Bronchial smooth muscle cell (primary cell): ENCODE data around the gene MITF. TPM values are rescaled to one million over a fixed set of nuclear protein-coding genes. Genes with fewer than 3 reads are reported as not detected.

ENCODE experiments used
- total RNA-seq: library from RNA; depleted of rRNA; stranded (reverse); fragments of >200 nt; gene quantifications from 2 replicates; pipeline ENCODE4 v1.2.1, GENCODE V29; 2014

The MITF gene
- 16.2 and 16.7 TPM in 2 replicates for total RNA-seq

GRCh38 chr3:69739204-69740102 lies at the start of gene MITF:
TSS of gene MITF (plus strand) at chr3:69739464. CDS start at chr3:69739598, 134 bp downstream.

GRCh38 chr3:69999140-70000027 lies 260.1 kb downstream of the MITF start, which contains the start of gene SAMMSON:
TSS of gene SAMMSON (plus strand) at chr3:69999733.

